Measurements from ENCODE around the gene VEGFA.

VEGFA gene

DNA sequence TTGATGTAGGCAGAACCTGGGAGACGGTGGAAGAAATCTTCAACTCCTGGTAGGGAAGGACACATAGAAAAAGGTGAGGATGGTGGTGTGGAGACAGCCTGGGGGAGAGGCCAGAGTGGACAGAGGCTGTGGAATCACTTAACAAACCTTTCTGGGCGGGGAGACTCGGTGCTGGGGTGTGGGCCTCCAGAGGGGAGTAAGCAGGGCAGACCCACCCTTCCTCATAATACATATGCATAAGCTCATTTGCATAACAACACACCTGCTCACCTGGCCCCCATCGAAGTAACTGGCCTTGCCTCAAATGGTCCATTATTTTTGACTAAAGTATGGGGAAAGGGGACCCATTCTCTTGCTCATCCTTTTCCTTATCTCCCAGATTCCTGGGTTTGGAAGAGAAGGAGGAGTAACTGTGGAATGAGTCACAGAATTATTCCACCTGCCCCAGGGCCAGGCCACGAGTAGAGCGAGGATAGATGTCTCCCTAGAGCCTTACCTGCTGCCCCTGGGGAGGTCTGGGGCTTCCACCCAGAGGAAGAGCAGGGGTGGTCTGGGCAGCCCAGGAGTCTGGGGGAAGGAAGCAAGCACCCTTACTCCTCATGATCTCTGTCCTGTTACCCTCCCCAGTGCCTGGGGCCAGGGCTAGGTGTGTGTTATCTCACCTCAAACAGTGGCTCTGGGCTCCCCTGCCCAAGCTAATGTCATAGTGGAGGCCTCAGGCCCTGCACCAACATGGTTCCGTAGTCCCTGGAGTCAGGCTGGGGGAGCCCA lies 10.7 kb upstream of the VEGFA start:
- DNase-seq (ENCODE audit: low spot score) = no peak

DNA sequence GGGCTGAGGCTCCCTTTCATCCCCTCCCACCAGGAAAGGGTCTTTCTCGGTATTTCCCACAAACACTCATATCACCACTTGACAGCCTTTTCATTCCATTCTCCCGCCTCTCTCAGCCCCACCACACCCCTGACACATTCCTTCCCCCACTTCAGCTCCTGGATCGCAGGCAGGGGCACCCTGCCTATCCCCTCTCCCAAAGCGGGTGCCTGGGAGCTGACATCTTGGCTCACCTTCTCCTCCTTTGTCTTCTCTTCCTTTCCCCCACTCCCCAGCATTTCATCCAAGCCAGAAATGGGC lies 10.2 kb upstream of the VEGFA start:
- no peak for DNase-seq (ENCODE audit: low spot score)

DNA sequence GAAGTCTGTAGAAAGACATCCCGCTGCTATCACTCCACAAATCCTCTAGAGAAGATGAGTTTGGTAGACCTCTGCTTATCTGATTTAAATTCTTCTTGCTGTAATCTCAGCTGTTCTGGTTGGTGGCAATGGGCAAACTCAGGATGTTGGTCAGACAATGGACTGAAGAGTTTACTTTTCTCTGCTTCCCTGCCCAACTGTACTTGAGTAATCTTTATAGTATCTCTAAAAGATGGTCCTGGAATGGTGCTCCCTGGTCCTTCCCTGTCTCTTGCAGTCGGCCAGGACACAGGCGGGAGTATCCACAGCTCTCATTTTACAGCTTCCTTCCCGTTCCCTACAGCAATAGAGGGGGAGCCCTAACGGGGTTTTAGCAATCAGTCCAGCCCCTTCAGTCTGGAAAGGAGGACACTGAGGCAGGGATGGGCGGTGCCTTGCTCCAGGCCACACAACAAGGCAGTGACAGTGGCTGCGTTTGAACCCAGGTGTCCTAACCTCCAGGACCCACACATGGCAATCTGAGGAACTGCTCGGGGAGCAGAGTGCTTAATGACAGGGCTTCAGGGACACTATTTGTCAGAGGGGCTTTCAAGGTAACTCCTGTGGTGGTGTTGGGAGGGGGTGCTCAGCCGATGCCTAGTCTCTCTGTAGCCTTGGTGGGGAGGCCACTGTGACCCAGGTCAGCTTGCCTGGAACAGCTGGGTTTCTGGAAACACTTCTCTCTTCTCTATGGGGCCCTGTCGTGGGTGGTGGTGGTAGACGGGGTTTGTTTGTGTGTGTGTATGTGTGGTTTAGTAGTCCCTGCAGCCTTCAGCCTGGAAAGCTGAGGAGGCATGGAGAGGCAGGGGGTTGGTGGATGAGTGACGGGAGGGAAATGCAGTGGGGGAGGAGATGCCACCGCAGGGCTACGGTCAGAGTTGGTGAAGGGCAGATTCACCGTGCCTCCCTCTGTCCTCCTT lies 9.5 kb upstream of the VEGFA start:
- DNase-seq (ENCODE audit: low spot score) = no peak

DNA sequence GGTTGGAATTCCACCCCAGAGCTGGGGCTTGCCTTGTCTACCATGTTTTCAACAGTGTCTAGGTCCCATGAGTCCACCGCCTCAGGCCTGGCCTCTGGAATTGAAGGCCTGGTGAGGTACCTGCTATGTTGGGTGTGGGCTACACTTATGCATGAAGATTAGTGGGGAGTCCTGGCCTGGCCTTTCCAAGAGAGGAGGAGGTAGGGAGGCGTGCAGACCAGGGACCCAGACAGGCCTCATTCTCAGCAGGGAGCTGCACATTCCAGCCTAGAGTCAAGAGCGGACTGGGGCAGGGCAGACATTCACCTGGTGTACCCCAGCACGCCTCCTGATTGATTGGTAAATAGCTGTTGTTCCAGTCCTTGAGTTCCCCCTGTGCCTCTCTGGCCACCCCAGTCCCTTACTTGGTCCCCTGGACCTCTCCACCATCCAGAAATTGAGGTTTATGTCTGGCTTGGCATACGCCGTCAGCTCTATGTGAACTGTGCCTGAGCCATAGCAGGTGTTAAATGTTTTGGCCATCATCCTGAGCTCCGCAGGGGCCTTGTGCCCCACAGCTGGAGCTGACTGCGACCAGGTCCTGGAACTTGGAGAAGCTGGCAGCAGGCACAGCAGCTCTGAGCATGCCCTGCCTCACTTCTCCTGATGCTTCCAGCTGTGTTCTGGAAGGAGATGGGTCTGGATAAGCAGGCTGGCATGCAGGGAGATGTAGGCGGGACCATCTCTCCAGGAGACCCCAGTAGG lies 8.2 kb upstream of the VEGFA start:
- DNase-seq (ENCODE audit: low spot score) = no peak

DNA sequence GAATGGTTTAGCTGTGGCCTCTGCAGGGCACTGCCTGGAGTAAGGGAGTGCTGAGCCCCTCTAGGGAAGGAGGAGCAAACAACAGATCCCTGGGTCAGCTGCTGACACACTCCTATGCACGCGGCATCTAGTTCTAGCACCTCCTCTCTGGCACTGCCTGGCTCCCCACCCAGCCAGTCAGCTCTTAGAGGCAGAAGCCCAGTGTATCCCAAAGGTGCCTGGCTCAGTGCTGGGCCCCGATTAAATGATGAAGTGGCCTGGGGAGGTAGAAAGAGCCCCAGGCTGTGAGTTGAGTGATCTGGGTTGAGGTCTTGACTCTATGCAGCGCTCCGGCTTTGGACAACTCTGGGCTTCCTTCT lies 7.6 kb upstream of the VEGFA start:
- no peak for DNase-seq (ENCODE audit: low spot score)

DNA sequence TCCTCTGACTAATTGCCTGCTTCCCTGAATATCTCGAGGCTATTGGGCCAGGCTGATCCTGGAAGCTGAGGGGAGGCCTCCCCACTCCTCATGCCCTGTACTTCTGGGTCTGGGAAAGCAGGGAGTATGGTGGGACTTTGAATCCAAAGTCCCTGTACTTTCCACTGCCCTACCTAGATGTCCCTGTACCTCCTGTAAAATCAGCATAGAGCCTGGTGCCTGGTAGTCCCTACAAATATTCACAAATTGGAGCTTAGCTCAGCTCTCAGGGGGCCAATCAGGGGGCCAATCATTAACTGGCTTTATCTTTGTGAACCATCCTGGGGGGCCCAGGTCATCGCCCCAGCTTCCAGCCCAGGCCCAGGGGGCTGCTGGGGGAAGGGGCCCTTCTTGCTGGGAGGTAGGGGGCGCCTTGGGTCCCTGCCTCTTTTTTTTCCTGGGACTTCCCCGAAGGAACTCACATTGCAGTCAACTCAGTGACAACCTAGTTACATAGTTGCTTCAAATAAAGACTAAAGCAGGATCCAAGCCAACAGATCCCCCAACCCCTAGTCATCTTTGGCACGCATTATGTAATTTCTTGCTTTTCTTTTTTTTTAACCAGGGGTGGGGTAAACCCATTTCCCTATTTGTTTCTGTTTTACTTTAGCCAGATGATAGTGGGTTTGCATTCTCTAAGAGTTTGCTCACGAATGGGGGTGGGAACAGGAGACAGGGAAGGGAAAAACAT lies 6.9 kb upstream of the VEGFA start:
- no peak for DNase-seq (ENCODE audit: low spot score)

DNA sequence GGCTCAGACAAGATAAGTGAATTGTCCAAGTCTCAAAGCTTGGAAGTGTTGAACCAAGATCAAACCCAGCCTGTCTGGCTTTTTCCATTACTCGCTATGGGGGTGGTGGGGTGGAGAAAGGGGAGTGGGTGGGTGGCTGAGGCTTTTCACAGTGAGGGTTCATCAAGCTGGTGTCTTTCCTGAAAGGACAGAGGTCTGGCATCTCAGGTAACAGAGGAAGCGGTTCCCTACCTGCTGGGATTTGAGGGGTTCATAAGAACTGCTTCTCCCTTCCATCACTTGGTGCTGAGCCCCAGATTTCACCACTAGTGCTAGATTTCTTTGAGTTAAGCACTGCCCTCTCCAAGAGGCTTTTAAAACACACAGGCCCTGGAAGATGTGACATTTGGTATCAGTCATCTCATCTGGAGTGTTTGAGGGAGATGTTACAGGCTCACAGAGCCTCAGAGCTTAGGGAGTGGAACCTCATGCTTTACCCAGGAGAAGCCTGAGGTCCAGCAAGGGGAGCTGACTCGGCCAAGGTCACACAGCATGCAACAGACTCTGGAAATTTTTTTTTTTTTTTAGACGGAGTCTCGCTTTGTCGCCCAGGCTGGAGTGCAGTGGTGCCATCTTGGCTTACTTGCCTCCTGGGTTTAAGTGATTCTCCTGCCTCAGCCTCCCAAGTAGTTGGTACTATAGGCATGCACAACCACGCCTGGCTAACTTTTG lies 6.0 kb upstream of the VEGFA start:
- no peak for DNase-seq (ENCODE audit: low spot score)

DNA sequence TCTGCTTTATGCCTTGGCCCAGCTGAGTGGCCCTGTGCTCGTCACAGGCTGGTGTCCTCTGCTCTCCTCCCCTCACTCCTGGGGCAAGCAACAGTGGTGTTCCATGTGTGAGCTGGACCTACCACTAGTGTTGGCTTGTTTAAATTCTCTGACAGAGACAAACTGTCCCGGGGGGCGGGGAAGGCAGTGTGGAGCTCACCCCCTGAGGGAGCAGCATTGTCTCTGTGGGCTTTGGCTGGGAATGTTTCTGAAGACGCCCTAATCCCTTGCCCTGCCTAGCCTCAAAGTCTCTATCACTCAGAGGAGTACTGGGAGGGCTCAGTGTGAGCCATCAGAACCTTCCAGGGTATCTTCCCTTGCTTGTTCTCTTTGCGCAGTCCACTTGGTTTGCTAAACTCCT lies 5.2 kb upstream of the VEGFA start:
- no peak for DNase-seq (ENCODE audit: low spot score)

DNA sequence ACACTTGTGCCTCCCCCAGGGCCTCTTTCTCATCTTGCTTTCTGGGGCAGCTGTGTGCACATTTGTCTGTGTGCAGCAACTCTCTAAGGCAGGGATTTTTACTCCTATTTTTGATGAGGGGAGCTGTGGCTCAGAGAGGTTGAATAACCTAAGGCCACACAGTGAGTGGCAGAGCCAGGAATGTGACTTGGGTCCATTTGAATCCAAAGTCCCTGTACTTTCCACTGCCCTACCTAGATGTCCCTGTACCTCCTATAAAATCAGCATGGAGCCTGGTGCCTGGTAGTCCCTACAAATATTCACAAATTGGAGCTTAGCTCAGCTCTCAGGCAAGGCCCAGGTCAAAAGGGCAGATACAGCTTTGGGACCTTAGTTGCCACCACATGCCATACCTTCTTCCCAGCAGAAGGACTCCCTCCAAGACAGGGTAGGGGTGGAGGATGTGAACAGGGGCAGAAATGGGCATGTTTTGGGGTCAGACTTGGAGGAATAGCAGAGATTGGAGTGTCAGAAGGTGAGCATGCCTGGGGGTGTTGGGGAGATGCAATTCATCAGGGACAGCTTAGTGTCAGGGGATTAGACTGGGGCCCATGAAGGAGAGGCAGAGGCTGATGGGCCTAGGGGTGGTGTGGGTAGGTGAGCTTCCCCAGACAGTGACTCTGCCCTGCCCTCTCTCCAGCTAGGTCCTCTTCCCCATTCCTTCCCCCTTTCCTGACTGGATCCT lies 4.1 kb upstream of the VEGFA start:
- no peak for DNase-seq (ENCODE audit: low spot score)

DNA sequence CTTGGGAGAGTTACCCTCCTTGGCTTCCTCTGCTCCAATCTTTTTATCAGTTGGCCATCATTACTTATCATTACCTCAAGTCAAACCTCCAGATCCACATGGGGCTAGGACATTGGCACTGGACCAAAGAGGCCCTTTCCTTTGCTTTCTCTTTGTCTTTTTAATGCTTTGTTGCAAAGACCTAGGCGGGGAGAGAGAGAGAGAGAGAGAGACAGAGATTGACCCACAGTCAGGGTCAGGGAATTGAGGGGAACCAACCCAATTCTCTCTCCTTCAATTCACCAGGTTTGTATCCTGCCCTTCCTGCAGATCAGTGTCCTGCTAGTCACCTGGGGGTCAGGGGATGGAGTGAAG lies 3.5 kb upstream of the VEGFA start:
- no peak for DNase-seq (ENCODE audit: low spot score)

DNA sequence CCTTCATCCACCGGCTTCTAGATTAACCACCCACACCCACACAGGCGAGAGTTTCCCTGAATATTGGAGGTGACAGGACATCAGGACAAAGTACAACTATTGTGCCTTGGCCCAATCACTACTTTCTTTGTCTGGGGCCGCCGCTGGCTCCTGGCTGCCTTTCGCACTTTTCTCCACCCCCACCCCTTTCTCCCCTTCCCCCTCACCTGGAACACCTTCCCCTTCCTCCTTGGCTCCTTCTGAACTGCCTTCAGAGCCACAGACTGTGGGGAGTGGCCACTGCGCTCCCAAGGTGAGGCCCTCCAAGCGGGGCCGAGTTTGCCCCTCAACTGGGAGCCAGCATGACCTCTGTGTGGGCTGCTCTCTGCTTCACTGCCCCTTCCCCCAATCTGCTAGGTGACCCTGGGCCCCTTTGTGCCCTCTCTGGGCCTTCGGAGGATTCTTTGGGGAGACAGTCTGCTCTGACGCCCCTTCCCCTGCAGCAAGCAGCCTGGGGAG lies 3.0 kb upstream of the VEGFA start:
- no peak for DNase-seq (ENCODE audit: low spot score)

DNA sequence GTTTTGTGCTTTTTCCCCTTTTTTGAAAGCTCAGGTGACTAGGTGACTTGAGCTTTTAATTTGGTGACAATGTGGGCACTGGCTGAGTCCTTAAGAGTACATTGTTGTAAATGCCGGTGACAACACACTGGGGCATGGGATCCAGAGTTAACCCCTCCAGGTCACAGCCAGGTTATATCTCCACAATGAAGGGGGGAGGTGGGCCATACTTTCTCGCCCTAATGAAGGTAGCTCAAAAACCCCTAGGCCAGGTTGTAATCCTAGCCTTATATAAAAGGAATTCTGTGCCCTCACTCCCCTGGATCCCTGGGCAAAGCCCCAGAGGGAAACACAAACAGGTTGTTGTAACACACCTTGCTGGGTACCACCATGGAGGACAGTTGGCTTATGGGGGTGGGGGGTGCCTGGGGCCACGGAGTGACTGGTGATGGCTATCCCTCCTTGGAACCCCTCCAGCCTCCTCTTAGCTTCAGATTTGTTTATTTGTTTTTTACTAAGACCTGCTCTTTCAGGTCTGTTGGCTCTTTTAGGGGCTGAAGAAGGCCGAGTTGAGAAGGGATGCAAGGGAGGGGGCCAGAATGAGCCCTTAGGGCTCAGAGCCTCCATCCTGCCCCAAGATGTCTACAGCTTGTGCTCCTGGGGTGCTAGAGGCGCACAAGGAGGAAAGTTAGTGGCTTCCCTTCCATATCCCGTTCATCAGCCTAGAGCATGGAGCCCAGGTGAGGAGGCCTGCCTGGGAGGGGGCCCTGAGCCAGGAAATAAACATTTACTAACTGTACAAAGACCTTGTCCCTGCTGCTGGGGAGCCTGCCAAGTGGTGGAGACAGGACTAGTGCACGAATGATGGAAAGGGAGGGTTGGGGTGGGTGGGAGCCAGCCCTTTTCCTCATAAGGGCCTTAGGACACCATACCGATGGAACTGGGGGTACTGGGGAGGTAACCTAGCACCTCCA lies 2.2 kb upstream of the VEGFA start:
- DNase-seq (ENCODE audit: low spot score) = no peak

DNA sequence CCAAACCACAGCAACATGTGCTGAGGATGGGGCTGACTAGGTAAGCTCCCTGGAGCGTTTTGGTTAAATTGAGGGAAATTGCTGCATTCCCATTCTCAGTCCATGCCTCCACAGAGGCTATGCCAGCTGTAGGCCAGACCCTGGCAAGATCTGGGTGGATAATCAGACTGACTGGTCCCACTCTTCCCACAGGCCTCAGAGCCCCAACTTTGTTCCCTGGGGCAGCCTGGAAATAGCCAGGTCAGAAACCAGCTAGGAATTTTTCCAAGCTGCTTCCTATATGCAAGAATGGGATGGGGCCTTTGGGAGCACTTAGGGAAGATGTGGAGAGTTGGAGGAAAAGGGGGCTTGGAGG lies 1.5 kb upstream of the VEGFA start:
- no peak for DNase-seq (ENCODE audit: low spot score)

DNA sequence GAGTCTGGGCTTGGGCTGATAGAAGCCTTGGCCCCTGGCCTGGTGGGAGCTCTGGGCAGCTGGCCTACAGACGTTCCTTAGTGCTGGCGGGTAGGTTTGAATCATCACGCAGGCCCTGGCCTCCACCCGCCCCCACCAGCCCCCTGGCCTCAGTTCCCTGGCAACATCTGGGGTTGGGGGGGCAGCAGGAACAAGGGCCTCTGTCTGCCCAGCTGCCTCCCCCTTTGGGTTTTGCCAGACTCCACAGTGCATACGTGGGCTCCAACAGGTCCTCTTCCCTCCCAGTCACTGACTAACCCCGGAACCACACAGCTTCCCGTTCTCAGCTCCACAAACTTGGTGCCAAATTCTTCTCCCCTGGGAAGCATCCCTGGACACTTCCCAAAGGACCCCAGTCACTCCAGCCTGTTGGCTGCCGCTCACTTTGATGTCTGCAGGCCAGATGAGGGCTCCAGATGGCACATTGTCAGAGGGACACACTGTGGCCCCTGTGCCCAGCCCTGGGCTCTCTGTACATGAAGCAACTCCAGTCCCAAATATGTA lies 957 bp upstream of the VEGFA start:
- no peak for DNase-seq (ENCODE audit: low spot score)

DNA sequence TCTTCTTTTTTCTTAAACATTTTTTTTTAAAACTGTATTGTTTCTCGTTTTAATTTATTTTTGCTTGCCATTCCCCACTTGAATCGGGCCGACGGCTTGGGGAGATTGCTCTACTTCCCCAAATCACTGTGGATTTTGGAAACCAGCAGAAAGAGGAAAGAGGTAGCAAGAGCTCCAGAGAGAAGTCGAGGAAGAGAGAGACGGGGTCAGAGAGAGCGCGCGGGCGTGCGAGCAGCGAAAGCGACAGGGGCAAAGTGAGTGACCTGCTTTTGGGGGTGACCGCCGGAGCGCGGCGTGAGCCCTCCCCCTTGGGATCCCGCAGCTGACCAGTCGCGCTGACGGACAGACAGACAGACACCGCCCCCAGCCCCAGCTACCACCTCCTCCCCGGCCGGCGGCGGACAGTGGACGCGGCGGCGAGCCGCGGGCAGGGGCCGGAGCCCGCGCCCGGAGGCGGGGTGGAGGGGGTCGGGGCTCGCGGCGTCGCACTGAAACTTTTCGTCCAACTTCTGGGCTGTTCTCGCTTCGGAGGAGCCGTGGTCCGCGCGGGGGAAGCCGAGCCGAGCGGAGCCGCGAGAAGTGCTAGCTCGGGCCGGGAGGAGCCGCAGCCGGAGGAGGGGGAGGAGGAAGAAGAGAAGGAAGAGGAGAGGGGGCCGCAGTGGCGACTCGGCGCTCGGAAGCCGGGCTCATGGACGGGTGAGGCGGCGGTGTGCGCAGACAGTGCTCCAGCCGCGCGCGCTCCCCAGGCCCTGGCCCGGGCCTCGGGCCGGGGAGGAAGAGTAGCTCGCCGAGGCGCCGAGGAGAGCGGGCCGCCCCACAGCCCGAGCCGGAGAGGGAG lies 580 bp downstream of the VEGFA start:
- DNase-seq (ENCODE audit: low spot score) = no peak

DNA sequence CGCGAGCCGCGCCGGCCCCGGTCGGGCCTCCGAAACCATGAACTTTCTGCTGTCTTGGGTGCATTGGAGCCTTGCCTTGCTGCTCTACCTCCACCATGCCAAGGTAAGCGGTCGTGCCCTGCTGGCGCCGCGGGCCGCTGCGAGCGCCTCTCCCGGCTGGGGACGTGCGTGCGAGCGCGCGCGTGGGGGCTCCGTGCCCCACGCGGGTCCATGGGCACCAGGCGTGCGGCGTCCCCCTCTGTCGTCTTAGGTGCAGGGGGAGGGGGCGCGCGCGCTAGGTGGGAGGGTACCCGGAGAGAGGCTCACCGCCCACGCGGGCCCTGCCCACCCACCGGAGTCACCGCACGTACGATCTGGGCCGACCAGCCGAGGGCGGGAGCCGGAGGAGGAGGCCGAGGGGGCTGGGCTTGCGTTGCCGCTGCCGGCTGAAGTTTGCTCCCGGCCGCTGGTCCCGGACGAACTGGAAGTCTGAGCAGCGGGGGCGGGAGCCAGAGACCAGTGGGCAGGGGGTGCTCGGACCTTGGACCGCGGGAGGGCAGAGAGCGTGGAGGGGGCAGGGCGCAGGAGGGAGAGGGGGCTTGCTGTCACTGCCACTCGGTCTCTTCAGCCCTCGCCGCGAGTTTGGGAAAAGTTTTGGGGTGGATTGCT lies 1.3 kb downstream of the VEGFA start:
- DNase-seq (ENCODE audit: low spot score) = no peak

DNA sequence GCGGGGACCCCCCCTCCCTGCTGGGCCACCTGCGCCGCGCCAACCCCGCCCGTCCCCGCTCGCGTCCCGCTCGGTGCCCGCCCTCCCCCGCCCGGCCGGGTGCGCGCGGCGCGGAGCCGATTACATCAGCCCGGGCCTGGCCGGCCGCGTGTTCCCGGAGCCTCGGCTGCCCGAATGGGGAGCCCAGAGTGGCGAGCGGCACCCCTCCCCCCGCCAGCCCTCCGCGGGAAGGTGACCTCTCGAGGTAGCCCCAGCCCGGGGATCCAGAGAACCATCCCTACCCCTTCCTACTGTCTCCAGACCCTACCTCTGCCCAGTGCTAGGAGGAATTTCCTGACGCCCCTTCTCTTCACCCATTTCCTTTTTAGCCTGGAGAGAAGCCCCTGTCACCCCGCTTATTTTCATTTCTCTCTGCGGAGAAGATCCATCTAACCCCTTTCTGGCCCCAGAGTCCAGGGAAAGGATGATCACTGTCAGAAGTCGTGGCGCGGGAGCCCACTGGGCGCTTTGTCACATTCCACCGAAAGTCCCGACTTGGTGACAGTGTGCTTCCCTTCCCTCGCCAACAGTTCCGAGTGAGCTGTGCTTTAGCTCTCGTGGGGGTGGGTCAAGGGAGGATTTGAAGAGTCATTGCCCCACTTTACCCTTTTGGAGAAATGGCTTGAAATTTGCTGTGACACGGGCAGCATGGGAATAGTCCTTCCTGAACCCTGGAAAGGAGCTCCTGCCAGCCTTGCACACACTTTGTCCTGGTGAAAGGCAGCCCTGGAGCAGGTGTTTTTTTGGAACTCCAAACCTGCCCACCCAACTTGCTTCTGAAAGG lies 2.1 kb downstream of the VEGFA start:
- no peak for DNase-seq (ENCODE audit: low spot score)

Data from SK-N-DZ (cell line).